Anterior cingulate cortex (tissue), 58 donors: Measurements from ENCODE around the gene PARP8.

Experiments
- DNase-seq, 58 donors: peaks; one replicate each; lab custom pipeline; 2025; lab: John Stamatoyannopoulos, UW

PARP8 gene

GRCh38 chr5:50827516-50828247, 161.2 kb downstream of the PARP8 start:
- DNase-seq = no peak

GRCh38 chr5:50829023-50829422, 162.6 kb downstream of the PARP8 start:
- DNase-seq = no peak

GRCh38 chr5:50832657-50833284, 166.3 kb downstream of the PARP8 start:
- DNase-seq = no peak

- no peak for DNase-seq
Measured at GRCh38 chr5:50836356-50836755, 169.9 kb downstream of the PARP8 start.

- no peak for DNase-seq
Measured at GRCh38 chr5:50839472-50839871, 173.0 kb downstream of the PARP8 start.

- DNase-seq = no peak
Measured at GRCh38 chr5:50843091-50843490, 176.7 kb downstream of the PARP8 start.

GRCh38 chr5:50846261-50846660, 179.8 kb downstream of the PARP8 start:
- DNase-seq = no peak

GRCh38 chr5:50849554-50849953, 183.1 kb downstream of the PARP8 start:
- DNase-seq = no peak

GRCh38 chr5:50853151-50853550, 186.7 kb downstream of the PARP8 start:
- DNase-seq = peak in 8 of 58 donors; percentile 3 to 36 (median 14)

- no peak for DNase-seq
Measured at GRCh38 chr5:50854082-50854481, 187.6 kb downstream of the PARP8 start.

- no peak for DNase-seq
Measured at GRCh38 chr5:50855001-50855400, 188.6 kb downstream of the PARP8 start.

GRCh38 chr5:50856401-50857119, 190.1 kb downstream of the PARP8 start:
- peak in 5 of 58 donors; percentile 2 to 69 (median 29) for DNase-seq

GRCh38 chr5:50863534-50864170, 197.2 kb downstream of the PARP8 start:
- peak in 2 of 58 donors; percentile 5 to 8 for DNase-seq

- no peak for DNase-seq
Measured at GRCh38 chr5:50864466-50864865, 198.0 kb downstream of the PARP8 start.

GRCh38 chr5:50866415-50866814, 200.0 kb downstream of the PARP8 start:
- no peak for DNase-seq

- DNase-seq = no peak
Measured at GRCh38 chr5:50867140-50867539, 200.7 kb downstream of the PARP8 start.

- no peak for DNase-seq
Measured at GRCh38 chr5:50873595-50874277, 207.3 kb downstream of the PARP8 start.

- no peak for DNase-seq
Measured at GRCh38 chr5:50874306-50875001, 208.0 kb downstream of the PARP8 start.

GRCh38 chr5:50875002-50875344, 208.5 kb downstream of the PARP8 start:
- no peak for DNase-seq

- DNase-seq = no peak
Measured at GRCh38 chr5:50878470-50878869, 212.0 kb downstream of the PARP8 start.
